Dedifferentiated amniotic fluid mesenchymal stem cell (primary cell): ENCODE measurements around the gene DOCK2.

Source experiments
- DNase-seq: peaks from one replicate; pipeline ENCODE4 v3.0.0-alpha.2; 2016; ENCODE audit errors: extremely low spot score

DOCK2 gene

DNA sequence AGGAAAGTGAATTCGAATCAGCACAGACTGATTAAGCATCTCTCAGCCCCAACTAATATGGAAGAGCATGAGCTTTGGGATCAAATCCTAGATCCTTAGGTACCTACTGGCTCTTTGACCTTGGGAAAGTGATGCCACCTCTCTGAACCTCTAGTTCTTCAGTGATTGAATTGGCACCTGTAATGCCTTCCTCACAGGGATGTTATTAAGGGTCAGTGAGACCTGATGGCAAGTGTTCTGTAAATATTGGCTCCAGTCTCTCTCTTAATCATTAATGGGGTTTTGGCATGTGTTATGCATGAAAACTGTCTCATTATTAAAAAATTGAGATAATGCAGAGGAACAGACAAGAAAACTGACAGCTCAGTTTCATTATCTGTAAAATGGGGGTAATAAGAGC lies 227.4 kb downstream of the DOCK2 start:
- no peak for DNase-seq

DNA sequence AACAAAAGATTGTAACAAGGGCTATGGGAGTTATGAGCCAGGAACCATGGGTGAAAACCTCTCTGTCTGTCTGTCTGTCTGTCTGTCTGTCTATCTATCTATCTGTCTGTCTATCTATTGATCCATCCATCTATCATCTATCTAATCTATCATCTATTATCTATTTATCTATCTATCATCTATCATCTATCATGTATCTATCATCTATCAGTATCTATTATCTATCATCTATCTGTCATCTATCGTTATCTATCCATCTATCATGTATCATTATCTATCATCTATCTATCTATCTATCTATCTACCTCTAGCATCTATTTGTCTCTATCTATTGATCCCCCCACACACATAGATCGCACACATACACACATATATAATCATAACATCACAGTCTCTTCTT lies 230.3 kb downstream of the DOCK2 start:
- no peak for DNase-seq

DNA sequence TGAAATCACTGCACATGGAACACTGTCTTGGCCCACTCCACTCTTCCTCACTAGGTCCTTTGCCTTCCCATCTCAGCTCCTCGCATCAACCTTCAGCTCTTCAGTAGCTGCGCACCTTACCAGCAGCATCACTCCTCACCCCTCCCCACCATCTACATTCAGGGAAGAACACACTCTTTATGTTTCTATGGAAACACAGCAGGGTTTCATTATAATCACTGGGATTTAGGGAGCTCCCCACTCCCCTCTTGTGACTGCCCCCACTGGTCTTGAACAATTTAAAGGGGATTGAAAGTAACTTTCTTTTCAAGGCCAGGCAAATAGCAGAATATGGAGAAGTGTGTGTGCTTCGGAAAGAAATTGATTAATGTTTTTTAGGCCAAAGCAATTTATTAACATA lies 232.0 kb downstream of the DOCK2 start:
- DNase-seq, result no peak

DNA sequence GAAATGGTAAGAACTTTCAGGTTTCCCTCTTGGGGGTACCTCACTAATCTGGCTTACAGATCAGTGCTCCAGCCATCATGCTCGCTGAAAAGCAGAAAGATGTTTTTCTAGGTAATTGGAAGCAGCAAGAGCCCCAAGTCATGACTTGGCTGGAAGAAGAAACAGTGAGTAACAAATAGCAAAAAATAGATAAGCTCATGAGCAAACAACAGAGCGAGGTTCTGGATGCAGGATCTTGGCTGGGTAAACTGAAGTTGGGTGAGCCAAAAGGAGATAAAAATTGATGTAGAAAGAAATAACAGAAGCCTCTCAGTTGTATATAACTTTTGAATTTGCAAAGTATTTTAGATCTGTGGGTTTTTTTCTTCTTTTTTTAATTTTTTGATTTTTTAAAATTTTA lies 233.1 kb downstream of the DOCK2 start:
- DNase-seq, result no peak

DNA sequence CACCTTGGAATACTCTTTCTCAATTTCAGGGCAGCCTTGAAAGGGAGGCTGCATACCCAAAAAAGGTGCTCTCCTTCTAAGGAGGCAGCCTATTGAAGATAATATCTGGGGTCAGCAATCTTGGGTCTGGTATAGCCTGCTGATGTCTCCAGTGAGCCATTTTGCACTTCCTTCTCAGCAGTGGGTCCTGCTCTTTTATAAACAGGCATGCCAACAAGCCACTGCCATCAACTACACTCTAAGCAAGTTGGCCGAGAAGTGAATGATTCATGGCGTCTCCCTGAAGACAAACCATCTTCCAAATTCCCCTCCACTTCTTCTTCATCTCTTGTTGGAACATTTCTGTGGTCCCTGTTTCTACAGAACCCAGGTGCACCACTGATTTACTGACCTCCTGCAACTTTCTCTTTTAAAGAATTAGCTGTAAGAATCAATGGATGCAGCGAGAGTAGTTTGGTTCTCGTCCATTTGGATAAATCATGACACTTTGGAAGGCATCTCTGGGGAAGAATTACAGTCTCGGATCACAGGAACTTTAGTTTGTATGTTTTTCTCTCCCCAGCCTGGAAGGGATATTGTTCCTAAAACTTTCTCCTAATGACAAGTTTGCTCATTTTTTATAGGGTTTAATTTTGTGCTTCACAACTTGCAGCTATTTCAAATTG lies 234.9 kb downstream of the DOCK2 start:
- DNase-seq, result no peak

DNA sequence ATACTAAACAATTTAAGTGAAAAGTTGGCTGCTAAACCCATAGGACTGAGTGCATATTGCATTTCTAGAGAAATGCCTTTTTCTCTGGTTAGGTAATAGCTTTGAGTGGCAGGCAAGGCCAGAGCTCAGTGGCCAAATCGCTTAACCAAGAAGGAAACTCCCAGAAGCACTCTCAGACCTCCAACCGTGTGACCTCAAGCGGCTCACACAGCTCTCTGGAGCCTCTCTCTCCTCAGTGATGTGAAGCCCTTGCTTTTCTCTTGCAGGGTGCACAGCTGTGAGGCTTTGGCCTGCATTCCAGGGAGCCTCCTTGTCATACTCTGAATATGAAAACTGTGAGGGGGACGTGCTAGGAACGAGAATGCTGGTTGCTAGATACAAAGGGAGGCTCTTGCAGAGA lies 236.6 kb downstream of the DOCK2 start:
- no peak for DNase-seq

DNA sequence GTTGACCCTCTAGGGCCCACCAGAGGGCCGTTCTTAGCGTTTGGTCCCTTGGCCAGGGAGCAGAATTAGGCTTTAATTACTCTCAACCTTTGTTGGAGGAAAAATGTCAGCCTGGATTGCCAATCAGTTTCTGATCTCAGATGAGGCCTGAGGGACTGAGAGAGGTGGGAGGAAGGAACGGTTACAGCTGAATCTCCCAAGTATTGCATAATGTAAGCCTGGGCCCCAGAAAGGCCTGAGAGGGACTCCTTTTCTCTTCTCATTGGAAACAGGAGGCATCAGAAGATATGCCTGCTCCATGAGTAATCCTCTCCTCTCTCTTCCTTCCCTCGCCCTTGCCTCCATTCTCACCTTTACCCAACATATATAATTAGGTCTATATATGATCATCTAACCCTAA lies 237.5 kb downstream of the DOCK2 start:
- no peak for DNase-seq

DNA sequence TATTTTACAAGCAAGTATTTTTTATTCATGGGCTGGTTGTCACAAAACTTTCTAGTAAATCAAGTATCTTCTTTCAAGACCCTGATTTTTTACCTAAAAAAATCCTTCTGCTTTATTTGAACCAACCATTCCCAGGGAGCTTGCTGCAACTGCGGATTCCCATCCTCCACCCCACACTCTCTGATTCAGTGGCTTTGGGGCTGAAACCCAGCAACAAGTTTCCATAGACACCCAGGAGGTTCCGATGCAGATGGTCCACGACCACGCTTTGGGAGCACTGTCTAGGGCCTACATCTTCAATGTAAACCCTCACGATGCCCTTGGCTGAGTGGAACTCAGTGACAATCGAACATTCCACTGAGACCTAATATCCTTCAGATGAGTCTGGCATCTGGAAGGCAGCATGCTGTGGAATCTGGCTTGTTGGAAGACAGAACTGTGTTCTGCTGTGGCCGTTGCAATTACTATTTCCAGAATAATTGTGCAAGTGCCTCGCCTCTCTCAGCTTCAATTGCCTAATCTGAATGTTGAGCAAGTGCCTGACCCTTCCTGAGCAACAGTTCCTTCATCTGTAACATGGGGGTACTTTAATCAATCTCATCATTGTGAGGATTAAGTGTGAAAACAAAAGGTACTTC lies 238.1 kb downstream of the DOCK2 start:
- no peak for DNase-seq

DNA sequence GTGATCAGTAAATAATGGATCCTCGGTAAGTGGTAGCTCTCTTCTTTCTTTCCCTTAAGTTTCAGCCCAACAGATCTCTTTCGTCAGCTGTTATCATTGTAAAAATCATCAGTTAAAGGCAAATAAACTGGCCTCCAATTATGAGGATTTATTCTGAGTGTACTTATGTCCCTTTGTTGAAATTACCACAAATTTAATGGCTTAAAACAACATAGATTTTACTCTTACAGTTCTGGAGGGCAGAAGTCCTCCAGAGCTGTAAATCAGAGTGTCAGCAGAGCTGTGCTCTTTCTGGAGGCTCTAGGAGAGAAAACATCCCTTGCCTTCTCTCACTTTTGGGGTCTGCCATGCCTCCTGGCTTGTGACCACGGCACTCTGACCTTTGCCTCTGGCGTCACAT lies 238.7 kb downstream of the DOCK2 start:
- DNase-seq, result no peak

DNA sequence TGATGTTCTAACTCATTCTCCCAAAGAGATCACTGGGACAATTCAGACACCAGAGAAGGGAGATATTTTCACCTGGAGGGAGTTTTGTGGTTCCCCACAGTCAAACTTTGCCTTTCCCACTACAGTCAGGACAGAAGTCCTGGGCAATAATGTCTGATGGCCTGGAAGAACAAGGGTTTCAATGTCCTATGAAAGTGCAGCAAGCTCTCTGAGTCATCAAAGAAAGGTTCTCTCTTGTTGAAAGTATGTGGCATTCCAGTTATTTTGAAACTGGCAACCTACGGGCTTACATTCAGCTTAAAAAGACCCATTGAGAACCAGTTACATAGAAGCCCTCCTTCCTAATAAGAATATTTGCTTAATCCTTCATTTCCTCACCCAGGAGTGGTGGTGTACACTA lies 239.3 kb downstream of the DOCK2 start:
- DNase-seq, result no peak

DNA sequence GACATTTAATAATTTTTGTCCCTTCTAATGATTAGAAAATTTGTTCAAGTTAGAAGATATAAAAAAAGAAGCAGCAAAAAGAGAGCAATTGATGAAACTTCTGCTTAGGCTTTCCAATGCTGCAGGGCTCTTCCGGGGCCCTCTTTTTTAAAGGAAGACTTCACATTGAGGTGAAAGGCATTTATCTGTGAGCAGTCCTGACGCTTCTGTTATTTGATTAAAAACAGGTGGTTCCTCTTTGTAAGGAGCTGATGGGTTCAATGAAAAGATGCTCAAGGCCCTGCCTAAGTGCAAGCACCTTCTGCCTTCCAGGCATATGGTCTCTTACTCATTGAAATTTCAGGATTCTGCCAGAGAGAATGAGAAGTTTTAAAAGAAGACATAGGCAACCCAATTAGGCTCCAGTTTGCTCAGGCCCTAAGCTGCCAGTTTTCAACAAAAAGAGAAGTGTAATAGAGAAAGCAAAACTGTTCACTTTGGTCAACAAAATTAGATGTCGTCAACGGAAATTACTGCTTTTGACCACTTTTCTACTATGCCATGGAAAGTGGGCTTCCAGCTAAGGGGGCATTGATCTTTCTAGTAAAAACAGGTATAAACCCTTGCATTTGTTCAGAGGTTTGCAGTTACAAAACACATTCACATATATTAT lies 243.1 kb downstream of the DOCK2 start:
- DNase-seq, result no peak

DNA sequence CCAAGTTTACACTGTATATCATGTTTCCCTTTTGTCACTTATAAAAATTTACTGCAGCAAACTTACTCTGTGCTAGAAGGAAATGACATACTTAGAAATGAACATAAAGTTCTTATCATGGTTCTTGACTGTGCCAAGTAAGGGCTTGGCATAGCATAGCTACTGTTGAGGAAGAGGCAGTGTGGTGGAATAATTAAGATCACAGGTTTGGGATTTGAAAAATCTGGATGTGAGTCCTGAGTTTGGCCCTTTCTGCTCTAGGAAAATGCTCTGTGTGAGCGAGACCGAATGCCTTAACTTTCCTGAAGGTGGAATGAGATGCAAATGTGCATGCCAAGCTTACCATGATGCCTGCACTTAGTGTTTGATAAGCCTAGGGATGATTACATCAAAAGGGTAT lies 243.7 kb downstream of the DOCK2 start:
- DNase-seq, result no peak

DNA sequence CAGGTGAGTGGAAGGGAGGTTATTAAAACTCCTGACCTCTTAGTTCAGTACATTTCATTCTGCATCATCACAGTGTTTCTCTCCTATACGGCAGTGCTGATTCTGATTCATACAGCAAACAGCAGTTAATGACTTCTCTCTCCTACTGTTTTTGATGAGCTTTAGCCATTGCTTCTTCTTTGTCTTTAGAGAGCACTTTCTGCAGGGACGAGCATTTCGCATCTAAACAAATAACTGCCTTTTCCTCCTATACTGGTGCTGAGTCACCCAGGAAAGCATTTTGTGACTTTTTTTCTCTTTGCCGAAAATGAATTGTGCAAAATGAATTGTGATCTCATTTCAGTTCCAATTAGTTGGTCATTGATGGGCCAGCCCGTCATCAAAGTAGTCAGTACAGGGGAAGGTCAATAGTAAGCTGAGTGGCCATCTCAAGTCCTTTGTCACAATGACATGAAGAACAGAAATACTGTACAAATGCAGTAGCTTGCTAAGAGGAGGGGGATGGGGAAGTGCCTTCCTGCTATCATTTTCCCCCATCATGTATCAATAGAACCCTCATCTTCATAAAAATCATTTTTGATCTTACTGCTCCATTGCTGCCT lies 244.7 kb downstream of the DOCK2 start:
- no peak for DNase-seq

DNA sequence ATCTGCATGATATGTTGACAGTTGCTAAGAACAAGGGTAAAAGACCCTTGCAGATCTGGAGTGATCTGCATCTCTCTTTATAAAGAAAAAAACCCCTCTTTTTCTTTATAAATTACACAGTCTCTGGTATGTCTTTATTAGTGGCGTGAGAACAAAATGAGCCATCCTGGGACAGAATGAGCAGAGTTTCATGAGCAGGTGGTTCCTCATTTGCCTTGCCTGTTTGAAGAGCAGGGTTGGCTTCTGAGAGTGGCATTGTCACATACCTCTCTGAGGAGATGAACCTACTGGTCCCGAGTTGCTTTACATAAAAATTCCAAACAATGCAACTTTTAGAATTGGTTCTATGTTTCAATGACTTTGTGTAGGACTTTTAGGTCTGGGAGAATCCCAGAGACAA lies 249.0 kb downstream of the DOCK2 start:
- DNase-seq, result no peak

DNA sequence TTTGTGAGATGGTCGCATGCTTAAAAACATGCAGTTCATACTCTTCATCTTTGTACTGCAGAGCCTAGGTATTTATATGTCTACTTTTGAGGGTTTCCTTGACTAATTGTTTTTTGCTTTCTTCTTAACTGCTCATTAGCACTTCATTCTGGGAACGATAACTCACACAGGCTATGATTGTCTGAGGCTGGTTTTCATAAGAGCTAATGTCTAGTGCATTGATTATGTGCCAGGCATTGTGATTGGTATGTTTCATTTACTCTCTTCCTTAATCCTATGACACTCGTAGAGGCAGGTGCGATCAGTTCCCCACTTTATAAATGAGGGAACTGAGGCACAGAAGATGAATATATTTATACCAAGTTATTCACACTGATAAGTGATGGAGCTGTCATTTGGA lies 249.6 kb downstream of the DOCK2 start:
- DNase-seq, result no peak

DNA sequence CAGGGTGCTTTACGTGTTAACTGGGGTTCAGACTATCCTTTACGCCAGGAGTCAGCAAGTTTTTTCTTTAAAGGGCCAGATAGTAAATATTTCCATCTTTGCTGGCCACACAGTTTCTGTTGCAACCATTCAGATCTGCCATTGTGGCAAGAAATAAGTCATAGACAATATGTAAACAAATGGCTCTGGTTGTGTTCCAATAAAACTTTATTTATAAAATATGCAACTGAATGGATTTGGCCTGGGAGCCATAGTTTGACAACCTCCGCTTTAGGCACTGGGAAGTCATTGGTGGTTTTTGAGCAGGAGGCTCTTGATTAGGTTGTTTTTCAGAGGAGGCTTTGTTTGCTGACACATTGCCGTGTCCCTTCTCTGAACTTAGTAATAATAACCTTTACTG lies 252.5 kb downstream of the DOCK2 start:
- DNase-seq, result no peak

DNA sequence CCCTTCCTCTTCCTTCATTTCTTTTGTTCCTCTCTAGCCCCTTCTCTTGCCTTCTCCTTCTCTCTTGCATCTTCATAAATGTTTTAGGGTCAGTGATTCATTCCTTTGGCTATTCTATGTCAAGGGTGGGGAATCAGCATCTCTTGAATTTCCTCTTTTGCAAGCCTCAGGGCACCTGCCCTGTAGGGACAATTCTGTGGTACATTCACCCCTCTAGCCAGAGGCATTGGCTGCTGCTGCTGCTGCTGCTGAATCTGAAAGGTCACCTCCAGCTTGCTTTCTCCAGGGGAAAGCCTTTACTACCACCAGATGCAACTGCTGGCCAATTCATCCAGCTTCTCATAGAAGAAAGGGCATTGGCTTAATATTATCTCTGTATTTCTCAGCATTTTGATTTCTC lies 255.9 kb downstream of the DOCK2 start:
- DNase-seq, result no peak

DNA sequence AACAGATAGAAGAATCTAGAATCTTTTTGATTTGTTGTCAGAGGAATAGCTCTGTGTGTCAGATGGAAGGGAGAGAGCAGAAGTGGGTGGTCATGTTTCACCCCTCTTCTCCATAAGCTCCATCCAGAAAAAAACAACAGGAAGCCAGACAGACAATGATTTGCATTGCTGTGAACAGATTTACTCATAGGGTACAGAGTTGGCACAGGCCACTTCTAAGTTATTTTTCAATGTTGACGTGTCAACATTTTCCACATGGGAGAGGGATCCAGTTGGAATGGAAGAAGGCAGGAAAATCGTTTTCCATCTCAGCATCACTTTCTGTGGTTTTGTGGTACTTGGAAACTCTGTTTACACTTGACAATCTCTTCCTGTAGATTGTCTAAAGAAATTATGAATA lies 256.5 kb downstream of the DOCK2 start:
- DNase-seq, result no peak

DNA sequence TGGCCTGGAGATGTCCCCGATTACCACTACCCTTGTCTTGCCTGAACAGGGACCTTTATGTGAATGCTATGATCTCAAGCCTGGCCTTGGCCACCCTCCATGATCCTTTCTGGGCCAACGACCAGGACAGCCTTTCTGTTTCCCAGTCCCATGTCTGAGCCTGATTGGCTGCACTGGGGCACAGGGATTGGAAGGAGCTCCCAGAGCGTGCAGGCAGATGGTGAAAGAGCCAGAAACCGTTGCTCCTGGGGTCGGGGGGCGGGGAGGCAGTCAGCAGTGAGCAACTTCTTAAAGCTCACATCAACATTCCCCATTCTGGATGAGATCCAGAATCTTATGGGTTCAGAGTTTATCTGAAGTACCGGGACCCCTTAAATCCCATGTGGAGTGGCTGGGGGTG lies 258.9 kb downstream of the DOCK2 start:
- DNase-seq, result no peak

DNA sequence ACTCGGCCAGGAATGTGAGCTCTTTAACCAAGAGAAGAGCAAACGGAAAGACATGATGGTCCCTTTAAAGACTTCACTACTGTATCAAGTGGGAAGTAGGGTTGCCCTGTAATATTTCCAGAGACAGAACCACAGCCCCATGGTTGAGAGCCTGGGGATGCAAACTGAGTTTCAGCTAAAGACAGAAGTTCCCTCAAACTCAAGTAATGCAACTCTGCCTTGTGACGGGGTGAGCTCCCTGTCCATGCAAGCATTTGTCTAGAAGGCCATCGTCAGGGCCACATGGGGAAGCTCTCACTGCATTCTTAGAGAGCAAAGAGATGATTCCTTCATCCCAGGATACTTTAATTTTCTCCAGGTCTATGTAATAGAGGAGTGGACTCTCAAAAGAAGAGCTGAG lies 260.4 kb downstream of the DOCK2 start:
- no peak for DNase-seq

DNA sequence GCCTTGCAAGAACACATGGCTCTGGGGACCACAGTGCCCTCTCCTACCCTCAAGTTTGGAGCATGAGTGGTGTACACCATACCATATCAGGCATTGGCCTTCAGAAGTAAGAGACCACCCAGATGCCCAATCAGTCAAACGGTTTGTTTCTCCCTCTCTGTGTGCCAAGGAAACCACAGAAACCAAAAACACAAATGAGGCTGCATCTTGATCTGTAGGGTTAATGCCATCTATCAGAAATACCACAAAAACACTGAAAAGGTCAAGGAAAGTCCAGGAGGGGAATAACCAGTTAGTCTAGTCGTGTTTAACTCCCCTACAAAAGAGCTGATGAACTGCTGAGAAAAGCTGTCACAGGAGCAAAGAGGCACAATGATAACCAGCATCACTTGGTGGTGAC lies 264.8 kb downstream of the DOCK2 start:
- DNase-seq, result no peak

DNA sequence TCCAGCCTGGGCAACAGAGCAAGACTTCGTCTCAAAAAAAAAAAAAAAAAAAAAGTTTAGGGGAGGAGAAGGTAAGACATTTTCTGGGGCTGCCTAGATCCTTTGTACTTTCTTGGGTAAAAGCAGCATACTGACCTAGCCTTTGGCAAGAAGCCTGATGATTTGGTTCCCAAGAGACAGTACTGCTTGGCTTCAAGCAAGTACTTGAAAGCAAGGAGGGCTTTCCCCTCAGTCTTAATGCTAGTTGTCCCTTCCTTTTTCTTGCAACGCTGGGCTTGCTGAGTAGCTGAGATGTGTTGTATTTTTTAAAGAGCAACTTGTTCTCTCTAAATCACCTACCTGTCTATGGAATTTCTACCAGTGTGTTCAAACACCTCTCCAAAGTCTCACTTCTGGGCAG lies 267.0 kb downstream of the DOCK2 start:
- no peak for DNase-seq

DNA sequence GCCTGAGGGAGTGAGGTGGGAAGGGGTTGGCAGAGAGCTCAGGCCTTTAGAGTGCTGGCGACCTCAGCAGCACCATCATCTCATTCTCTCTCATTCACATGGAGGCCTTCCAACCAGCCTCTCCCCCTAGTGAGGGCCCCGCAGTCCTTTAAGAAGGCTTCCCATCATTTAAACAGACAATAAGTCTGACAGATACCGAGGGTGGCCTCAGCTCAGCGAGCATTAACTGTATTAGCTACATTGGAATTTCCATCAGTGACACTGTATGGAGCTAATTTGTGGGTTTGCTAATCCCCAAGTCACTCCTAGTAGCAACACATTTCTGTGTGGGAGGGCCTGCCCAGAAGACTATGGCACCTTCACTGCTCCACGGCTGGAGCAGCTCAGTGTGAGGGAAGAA lies 267.4 kb downstream of the DOCK2 start:
- no peak for DNase-seq
